GM23248 (cell line): Measurements from ENCODE around the gene HHLA2.

ENCODE experiments used
- EZH2 ChIP-seq: fragments of 200-600 bp; sonication (generic); IDR thresholded peaks from 2 replicates; pipeline ENCODE4 v1.6.1; 2018; ENCODE audit warnings: antibody characterized with exemption, mild to moderate bottlenecking; ENCODE audit not compliant: insufficient read depth, poor library complexity, severe bottlenecking
- EZH2phosphoT487 ChIP-seq: fragments of 200-600 bp; sonication (generic); IDR thresholded peaks from 2 replicates; pipeline ENCODE4 v1.6.1; 2018; ENCODE audit warnings: antibody characterized with exemption, moderate library complexity, mild to moderate bottlenecking, low read depth; ENCODE audit not compliant: insufficient read depth

DNA sequence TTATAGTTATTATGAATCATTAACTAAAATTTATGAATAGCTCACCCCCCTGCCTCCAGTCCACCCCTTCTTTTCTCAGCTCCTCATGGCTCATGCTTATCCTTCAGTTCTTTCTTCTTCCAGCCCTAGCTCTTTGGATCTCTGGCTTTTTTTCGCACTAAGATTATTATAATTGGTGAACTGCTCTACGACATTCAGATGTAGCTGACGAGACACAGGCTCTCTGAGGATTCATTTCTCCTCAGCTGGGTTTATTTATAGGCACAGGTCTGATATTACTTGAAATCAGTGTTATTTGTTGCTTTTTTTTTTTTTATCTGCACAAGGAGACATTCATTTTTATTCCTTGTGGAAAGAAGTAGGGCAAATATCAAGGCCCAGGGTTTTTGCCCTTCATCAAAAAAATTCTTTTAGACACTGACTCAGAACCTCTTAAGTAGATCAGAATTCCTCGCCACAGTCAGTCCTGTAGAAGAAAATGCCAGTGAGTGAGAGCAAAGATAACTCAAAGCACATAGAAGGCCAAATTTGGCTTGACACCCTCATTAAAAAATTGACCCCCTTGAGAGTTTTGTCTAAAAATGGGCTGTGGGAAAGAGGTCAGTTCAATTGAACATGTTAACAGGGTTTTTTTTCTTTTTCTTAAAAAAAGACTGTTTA is 107.5 kb downstream of the HHLA2 start:
- TF ChIP-seq EZH2 (no peak), EZH2phosphoT487 (no peak)
